Muscle of leg (tissue), 11 donors: ENCODE results near the gene RPTOR. TPM values are rescaled to one million over a fixed set of nuclear protein-coding genes. Genes with fewer than 3 reads are reported as not detected.
A peak's percentile ranks its signal among the peaks of the same experiment; 100 is the strongest.

Experiments
- DNase-seq: peaks from one replicate; pipeline ENCODE4 v3.0.0; 2013
- H3K27ac ChIP-seq: one replicate; pipeline ENCODE4 v1.5.1; 2013; ENCODE audit warnings: mild to moderate bottlenecking, low read length, control low read depth
- H3K27me3 ChIP-seq: one replicate; pipeline ENCODE4 v1.6.1; 2013; ENCODE audit warnings: low read length; ENCODE audit not compliant: control insufficient read depth, insufficient read depth
- H3K36me3 ChIP-seq: one replicate; pipeline ENCODE4 v1.6.1; 2013; ENCODE audit warnings: low read length; ENCODE audit not compliant: control insufficient read depth, insufficient read depth
- H3K4me1 ChIP-seq: one replicate; pipeline ENCODE4 v1.6.1; 2013; ENCODE audit warnings: low read length; ENCODE audit not compliant: control insufficient read depth, insufficient read depth
- H3K4me3 ChIP-seq: one replicate; pipeline ENCODE4 v1.5.1; 2013; ENCODE audit warnings: low read length, control low read depth
- H3K9me3 ChIP-seq: replicated peaks from 2 replicates; pipeline ENCODE4 v1.6.1; 2013; ENCODE audit warnings: low read depth, low read length; ENCODE audit not compliant: control insufficient read depth
- WGBS: methylation state at CpG from one replicate; pipeline ENCODE4 v1.1.5; 2013; ENCODE audit warnings: missing lambda C conversion rate; ENCODE audit not compliant: insufficient coverage; 5-methylcytosine and 5-hydroxymethylcytosine counted together
- polyA plus RNA-seq, 8 donors: library from polyadenylated mRNA; unstranded; fragments of 120-200 nt; gene quantifications; one replicate each; pipeline versions ENCODE4 v1.2.1 to v1.2.3, GENCODE V29; 2013; ENCODE audit warnings: inconsistent platforms in 1 of 8, low replicate concordance in 1 of 8; ENCODE audit not compliant: insufficient read length in 8 of 8, insufficient read depth in 1 of 8
- total RNA-seq: library from RNA; stranded (reverse); fragments of 120-200 nt; gene quantifications from one replicate; pipeline ENCODE4 v1.2.4, GENCODE V29; 2013

RPTOR gene
- total and polyA plus RNA-seq, 9 donors: 17.3 to 23.7 (median 20.0) TPM

DNA sequence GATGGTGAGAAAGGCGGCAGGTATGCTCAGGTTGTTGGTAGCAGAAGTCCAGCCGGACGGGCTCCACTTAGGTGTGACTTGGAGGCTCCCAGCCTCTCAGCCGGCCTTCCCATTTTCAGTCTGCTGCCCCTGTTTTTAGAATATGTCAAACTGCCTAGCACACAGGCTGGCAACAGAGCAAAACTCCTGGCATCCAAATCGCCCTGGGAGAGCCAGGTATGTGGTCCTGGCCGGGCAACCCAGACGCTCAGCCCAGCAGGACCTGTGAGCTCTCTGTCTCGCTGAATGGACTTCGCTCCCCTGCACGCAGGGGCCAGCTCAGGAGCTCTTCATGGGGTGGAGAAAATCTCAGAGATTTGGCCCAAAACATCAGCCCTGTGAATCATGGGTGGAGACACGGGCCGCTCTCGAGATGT is 299.1 kb downstream of the RPTOR start:
- DNase-seq: peak; percentile 34
- Histone ChIP-seq H3K27ac (no peak overlapping the region), H3K4me3 (no peak overlapping the region), H3K27me3 (no peaks in the 10 kb centered on the region), H3K4me1 (peaks cover 50% of the 10 kb centered on the region), H3K36me3 (peaks cover 23% of the 10 kb centered on the region), H3K9me3 (no peaks in the 10 kb centered on the region)
- 74% methylated on average over 13 of the region's 13 CpGs for WGBS

DNA sequence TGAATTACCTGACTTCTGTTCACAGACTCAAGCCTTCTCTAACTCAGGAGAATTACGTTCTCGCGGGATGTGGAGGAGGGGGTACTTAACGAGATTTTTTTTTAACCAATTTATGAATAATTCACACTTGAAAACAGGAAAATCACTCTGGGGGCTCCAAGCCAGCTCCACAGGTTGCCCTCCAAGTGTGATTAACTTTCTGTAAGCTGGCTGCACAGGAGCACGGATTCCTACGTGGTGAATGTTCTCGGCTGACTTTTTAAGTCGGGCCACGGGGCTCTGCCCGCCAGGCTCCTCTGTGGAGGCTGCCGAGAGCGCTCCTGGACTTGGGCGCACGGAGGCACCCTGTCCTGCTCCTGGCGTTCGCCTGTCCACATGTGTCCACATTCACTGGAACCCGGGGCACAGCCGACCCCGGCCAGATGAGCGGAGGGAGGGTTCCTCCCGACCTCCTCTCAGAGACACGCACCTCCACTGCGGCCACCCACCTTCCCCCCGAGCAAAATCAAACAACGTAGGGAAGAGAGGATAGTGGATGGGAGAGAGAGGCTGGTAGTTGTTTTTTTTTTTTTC is 299.9 kb downstream of the RPTOR start:
- 83% methylated on average over 16 of the region's 25 CpGs for WGBS

GRCh38 chr17:80845069-80845862 is 300.6 kb downstream of the RPTOR start:
- DNase-seq: no peak
- Histone ChIP-seq H3K36me3 (peaks cover 28% of the 10 kb centered on the region), H3K9me3 (no peaks in the 10 kb centered on the region), H3K4me1 (peaks cover 36% of the 10 kb centered on the region), H3K27ac (no peak overlapping the region), H3K27me3 (no peaks in the 10 kb centered on the region), H3K4me3 (no peak overlapping the region)
- WGBS: 58% methylated on average over 31 of the region's 31 CpGs

More for the DNA sequence above, 299.9 kb downstream of the RPTOR start:
- DNase-seq: no peak
- H3K4me3 ChIP-seq: no peak overlapping the region
- peaks cover 42% of the 10 kb centered on the region for H3K4me1 ChIP-seq
- no peak overlapping the region for H3K27ac ChIP-seq
- H3K36me3 ChIP-seq: peaks cover 23% of the 10 kb centered on the region
- no peaks in the 10 kb centered on the region for H3K9me3 ChIP-seq
- H3K27me3 ChIP-seq: no peaks in the 10 kb centered on the region

GRCh38 chr17:80845863-80846671 is 301.4 kb downstream of the RPTOR start:
- WGBS: 81% methylated on average over 36 of the region's 36 CpGs
- H3K36me3 ChIP-seq: peaks cover 28% of the 10 kb centered on the region
- H3K27me3 ChIP-seq: no peaks in the 10 kb centered on the region
- H3K27ac ChIP-seq: peak overlapping the region; percentile 0
- no peaks in the 10 kb centered on the region for H3K9me3 ChIP-seq
- DNase-seq: peak; percentile 62
- peaks cover 36% of the 10 kb centered on the region for H3K4me1 ChIP-seq
- no peak overlapping the region for H3K4me3 ChIP-seq

- WGBS: 96% methylated on average over 12 of the region's 17 CpGs
- Histone ChIP-seq H3K27ac (no peak overlapping the region), H3K27me3 (no peaks in the 10 kb centered on the region), H3K4me1 (peaks cover 36% of the 10 kb centered on the region), H3K9me3 (no peaks in the 10 kb centered on the region), H3K36me3 (peaks cover 28% of the 10 kb centered on the region), H3K4me3 (no peak overlapping the region)
- DNase-seq: no peak
Observed at GRCh38 chr17:80846932-80847331, 302.3 kb downstream of the RPTOR start.

DNA sequence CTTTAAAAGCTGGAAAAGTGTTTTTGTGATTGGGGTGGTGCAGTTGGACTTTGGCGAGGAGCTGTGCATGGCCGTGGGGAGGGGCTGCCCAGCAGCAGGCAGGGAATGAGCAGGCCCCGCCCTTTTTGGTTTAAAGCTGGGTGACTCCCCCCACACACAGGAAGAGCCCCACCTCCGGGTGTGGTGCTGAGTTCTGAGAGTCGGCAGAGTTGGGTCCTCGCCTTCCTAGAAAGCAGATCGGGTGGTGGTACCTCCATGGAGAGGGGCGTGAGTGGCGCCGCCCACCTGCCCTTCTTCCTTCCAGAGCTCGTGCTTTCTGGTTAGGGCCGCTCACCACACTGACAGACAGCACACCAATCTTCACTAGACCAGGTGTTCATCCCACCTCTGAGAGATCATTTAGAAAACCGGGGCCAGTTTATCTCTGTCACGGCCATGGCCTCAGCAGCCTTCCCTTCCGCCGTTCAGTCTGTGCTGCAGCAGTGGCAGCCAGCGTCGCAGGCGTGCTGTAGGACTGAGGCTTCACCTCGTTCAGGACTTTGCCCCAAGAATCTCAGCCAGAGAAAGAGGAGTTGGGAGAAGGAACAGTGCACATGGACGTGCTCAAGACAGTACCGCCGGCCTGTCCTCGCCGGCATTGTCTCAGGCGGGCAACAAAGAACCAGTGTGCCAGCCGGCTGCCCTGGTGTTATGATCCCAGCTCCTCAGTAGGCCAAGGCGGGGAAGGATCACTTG is 303.0 kb downstream of the RPTOR start:
- H3K4me3 ChIP-seq: no peak overlapping the region
- peaks cover 28% of the 10 kb centered on the region for H3K36me3 ChIP-seq
- no peak overlapping the region for H3K27ac ChIP-seq
- H3K27me3 ChIP-seq: no peaks in the 10 kb centered on the region
- WGBS: 88% methylated on average over 20 of the region's 28 CpGs
- H3K9me3 ChIP-seq: no peaks in the 10 kb centered on the region
- H3K4me1 ChIP-seq: peaks cover 31% of the 10 kb centered on the region
- DNase-seq: no peak

DNA sequence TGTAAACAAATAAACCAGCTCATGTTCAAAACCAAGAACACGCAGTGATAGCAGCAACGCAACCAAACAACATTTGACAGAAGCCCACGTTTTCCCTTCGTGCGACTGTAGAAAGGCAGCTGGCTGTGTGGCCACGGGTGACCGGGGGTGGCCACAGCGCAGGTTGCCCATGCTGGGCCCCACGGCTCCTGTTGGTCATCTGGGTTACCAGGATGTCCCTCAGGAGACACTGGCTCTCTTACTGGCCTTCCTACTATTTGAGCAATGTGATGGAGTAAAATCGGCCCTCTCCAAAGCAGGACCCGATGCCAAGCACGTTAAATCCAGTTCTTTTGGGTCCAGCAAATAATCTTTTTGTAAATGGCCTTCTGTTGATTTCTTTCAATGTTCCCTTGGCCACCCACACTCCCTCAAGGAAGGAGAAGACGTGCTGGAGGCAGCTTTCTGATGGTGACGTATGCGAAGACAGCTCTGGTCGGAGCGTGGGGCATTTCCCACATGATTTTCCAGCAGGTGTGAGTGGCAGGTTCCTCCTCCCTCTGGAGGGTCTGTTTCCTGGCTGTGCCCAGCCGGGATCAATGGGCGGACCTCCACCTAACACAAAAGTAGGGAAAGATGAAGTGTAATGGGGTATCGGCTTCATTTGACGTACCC is 303.9 kb downstream of the RPTOR start:
- Histone ChIP-seq H3K4me3 (no peak overlapping the region), H3K9me3 (no peaks in the 10 kb centered on the region), H3K27ac (no peak overlapping the region), H3K27me3 (no peaks in the 10 kb centered on the region), H3K36me3 (peaks cover 33% of the 10 kb centered on the region), H3K4me1 (peaks cover 29% of the 10 kb centered on the region)
- no peak for DNase-seq
- WGBS: 98% methylated on average over 11 of the region's 21 CpGs

GRCh38 chr17:80849119-80849518 is 304.5 kb downstream of the RPTOR start:
- DNase-seq: no peak
- 86% methylated on average over 10 of the region's 12 CpGs for WGBS
- H3K4me3 ChIP-seq: no peak overlapping the region
- H3K36me3 ChIP-seq: peaks cover 33% of the 10 kb centered on the region
- H3K4me1 ChIP-seq: peaks cover 29% of the 10 kb centered on the region
- no peaks in the 10 kb centered on the region for H3K27me3 ChIP-seq
- H3K27ac ChIP-seq: no peak overlapping the region
- H3K9me3 ChIP-seq: no peaks in the 10 kb centered on the region

DNA sequence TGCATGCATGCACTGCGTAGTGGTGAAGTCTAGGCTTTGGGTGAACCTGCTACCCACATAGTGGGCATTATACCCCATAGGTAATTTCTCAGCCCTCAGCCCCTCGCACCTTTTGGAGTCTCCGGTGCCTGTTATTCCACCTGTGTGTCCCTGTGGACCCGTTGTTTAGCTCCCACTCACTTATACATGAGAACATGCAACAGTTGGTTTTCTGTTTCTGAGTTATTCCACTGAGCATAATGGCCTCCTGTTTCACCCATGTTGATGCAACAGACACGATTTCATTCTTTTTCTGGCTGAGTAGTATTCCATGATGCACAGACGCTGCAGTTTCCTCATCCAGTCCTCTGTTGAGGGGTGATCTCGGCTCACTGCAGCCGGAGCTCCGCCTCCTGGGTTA is 305.5 kb downstream of the RPTOR start:
- 83% methylated on average over 8 of the region's 9 CpGs for WGBS
- Histone ChIP-seq H3K36me3 (peaks cover 34% of the 10 kb centered on the region), H3K4me1 (peaks cover 21% of the 10 kb centered on the region), H3K4me3 (no peak overlapping the region), H3K27me3 (no peaks in the 10 kb centered on the region), H3K27ac (no peak overlapping the region), H3K9me3 (no peaks in the 10 kb centered on the region)
- no peak for DNase-seq
